ENCODE results near the gene TXNRD1. TPM values are rescaled to one million over a fixed set of nuclear protein-coding genes. Genes with fewer than 3 reads are reported as not detected.
"Not testable (repeated sequence)": the region's sequence is repeated elsewhere in the genome, so short reads cannot be mapped to it uniquely, and the experiment has no call there.

TXNRD1 gene
- polyA plus RNA-seq, 6 donors from 2014 or later, result 19.5 to 26.9 (median 22.9) TPM

DNA sequence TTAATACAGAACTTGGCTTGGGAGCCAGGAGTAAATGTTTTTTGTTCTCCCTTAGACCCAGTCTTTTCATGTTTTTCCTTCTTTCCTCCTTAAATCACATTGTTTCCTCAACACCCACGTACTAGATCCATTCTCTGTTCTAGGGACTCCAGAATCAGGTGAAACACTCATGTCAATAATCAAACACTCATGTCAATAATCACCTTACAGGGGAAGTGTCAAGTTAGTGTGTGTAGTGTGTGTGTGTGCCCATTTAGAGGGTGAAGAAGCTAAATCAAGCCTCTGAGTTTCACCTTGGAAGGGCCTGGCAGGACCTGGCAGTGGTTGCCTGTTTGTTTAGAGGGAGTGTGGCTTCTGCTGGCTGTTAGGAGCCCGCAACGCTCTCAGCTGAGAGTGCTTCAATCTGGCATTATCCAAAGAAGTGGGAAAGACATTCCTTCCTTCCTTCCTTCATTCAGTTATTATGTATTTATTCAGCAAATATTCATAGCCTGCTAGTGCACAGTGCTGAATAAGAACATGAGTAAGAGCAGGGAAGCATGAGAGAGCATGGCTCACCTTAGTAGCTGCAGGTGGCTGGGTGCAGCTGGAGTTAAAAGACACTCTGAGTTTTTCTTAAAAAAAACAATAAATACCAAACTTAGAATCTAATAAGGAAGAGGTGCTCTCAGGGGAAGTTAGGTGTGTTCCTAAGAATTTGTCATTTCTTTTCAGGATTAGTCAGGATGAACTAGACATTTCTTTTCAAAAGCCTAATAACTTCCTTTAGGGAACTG lies 70.3 kb downstream of the TXNRD1 start:
- H3K36me3 Mint-ChIP-seq, result no peaks in the 10 kb centered on the region
- no peak for ATAC-seq (ENCODE audit: low read depth in 2 of 2)
- no peak for DNase-seq
- no peaks in the 10 kb centered on the region for H3K9me3 Mint-ChIP-seq
- peak overlapping the region in 2 of 8 donors; percentile 31 to 97 for H3K4me3 Mint-ChIP-seq
- H3K4me1 Mint-ChIP-seq, result peaks cover 24 to 41% (median 31%) of the 10 kb centered on the region in 3 donors
- H3K27me3 Mint-ChIP-seq, result peaks cover 0 to 12% (median 4%) of the 10 kb centered on the region in 3 donors
- peak overlapping the region in 4 of 6 donors; percentile 49 to 97 (median 84) for H3K27ac Mint-ChIP-seq

DNA sequence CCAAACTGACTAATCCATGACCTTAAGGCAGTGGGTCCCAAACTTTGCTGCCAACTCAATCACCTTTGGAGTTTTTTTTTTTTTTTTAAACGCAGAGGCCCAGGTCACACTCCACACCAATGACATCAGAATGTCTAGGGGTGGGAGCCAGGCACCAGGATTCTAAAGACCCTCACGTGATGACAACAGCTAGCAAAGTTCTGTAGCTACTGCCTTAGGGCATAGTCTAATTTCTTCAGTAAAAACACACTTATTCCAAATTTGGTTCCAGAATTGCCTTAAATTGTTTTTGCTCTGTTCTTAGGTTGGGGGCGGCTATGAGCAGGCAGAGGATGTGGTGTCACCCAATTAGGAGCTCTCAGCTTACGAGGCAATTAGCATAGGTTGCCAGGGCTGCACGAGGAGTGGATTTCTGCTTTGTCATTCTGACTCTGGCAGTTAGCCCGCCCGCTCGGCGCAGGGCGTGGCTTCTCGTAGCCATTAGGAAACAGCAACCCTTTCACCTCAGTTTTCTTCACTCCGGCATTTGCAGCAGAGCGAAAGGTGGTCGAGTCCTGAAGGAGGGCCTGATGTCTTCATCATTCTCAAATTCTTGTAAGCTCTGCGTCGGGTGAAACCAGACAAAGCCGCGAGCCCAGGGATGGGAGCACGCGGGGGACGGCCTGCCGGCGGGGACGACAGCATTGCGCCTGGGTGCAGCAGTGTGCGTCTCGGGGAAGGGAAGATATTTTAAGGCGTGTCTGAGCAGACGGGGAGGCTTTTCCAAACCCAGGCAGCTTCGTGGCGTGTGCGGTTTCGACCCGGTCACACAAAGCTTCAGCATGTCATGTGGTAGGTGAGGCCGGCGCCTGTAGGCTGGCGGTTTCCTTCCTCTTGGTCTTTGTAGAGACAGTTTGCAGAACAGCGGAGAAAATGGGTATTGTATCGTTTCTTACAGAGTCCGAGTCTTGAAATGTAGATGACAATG lies 71.2 kb downstream of the TXNRD1 start:
- peaks cover 0 to 3% (median 2%) of the 10 kb centered on the region in 3 donors for H3K27me3 Mint-ChIP-seq
- H3K4me1 Mint-ChIP-seq, result peaks cover 24 to 41% (median 31%) of the 10 kb centered on the region in 3 donors
- peak overlapping the region; percentile 97 to 99 (median 99) for H3K4me3 Mint-ChIP-seq
- no peaks in the 10 kb centered on the region for H3K9me3 Mint-ChIP-seq
- H3K27ac Mint-ChIP-seq, result peak overlapping the region; percentile 87 to 98 (median 93)
- DNase-seq (peak; percentile 84), ATAC-seq (ENCODE audit: low read depth in 2 of 2) (peak; percentile 80 to 81)
- H3K36me3 Mint-ChIP-seq, result no peaks in the 10 kb centered on the region

DNA sequence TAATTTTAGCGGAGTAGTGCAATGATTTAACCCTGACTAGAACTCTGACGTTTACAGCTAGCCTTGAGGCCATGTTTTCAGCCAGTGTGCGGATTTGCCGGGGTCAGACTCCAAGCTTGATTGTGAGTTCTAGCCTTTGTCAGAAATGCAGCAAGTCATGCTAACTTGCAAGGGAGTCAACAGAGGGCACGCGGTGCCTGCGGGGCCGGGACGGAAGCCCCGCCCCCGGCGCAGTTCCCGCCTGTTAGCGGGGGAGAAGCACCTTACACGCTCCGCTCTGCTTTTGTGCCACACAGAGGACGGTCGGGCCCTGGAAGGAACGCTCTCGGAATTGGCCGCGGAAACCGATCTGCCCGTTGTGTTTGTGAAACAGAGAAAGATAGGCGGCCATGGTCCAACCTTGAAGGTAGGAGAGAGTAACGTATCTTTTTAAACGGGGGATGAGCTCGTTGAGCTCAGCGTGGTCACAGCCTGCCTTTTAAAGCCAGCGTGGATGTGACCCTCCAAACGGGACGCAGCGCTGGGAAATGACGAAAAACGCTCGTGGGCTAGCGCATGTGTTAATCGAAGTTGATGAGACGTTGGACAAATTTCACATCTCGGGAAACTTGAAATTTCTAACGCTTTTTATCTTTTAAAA lies 73.2 kb downstream of the TXNRD1 start:
- Mint-ChIP-seq H3K27ac (peak overlapping the region; percentile 72 to 95 (median 93)), H3K4me3 (peak overlapping the region; percentile 97 to 99 (median 99))
- peak; percentile 74 to 75 for ATAC-seq (ENCODE audit: low read depth in 2 of 2)

DNA sequence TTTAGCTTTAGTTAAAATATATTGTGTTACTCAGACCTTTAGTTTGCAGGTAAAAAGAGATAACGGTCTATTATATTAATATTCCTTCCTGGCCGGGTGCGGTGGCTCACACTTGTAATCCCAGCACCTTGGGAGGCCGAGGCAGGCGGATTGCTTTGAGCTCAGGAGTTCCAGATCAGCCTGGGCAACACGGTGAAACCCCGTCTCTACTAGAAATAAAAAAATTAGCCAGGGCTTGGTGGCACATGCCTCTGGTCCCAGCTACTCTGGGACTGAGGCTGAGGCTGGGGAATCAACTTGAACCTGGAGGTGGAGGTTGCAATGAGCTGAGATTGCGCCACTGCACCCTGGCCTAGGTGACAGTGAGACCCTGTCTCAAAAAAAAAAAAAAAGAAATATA lies 74.7 kb downstream of the TXNRD1 start:
- H3K36me3 Mint-ChIP-seq, result peaks cover 0 to 2% of the 10 kb centered on the region in 2 donors
- H3K4me1 Mint-ChIP-seq, result peaks cover 32 to 49% (median 43%) of the 10 kb centered on the region in 3 donors
- no peaks in the 10 kb centered on the region for H3K9me3 Mint-ChIP-seq
- no peak for DNase-seq
- H3K27me3 Mint-ChIP-seq, result no peaks in the 10 kb centered on the region
- no peak for ATAC-seq (ENCODE audit: low read depth in 2 of 2)
- H3K4me3 Mint-ChIP-seq, result peak overlapping the region in 3 of 8 donors; percentile 41 to 99 (median 48)
- H3K27ac Mint-ChIP-seq, result no peak overlapping the region

More for the DNA sequence above, 73.2 kb downstream of the TXNRD1 start:
- Mint-ChIP-seq H3K9me3 (no peaks in the 10 kb centered on the region), H3K36me3 (no peaks in the 10 kb centered on the region), H3K27me3 (no peaks in the 10 kb centered on the region), H3K4me1 (peaks cover 27 to 43% (median 41%) of the 10 kb centered on the region in 3 donors)
- DNase-seq, result peak; percentile 84

DNA sequence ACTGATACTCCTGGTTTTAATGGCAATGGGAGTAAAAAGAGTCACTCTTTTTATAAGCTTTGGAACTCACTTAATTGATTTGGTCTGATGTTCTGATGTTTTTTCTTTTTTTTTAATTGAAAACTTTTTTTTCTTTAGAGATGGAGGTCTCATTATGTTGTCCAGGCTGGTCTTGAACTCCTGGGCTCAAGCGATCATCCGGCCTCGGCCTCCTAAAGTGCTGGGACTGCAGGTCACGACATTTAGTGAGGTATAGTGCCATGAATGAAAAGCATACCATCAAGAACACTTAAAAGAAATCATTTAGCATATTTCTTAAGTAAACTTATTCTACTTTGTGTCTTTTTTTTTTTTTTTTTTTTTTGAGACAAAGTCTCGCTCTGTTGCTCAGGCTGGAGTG lies 75.3 kb downstream of the TXNRD1 start:
- H3K9me3 Mint-ChIP-seq, result no peaks in the 10 kb centered on the region
- H3K4me3 Mint-ChIP-seq, result peak overlapping the region in 2 of 8 donors; percentile 47 to 48
- peak overlapping the region in 3 of 6 donors; percentile 36 to 72 (median 60) for H3K27ac Mint-ChIP-seq
- DNase-seq (no peak), ATAC-seq (ENCODE audit: low read depth in 2 of 2) (no peak)
- H3K4me1 Mint-ChIP-seq, result peaks cover 37 to 54% (median 48%) of the 10 kb centered on the region in 3 donors
- peaks cover 0 to 7% of the 10 kb centered on the region in 2 donors for H3K36me3 Mint-ChIP-seq
- no peaks in the 10 kb centered on the region for H3K27me3 Mint-ChIP-seq

DNA sequence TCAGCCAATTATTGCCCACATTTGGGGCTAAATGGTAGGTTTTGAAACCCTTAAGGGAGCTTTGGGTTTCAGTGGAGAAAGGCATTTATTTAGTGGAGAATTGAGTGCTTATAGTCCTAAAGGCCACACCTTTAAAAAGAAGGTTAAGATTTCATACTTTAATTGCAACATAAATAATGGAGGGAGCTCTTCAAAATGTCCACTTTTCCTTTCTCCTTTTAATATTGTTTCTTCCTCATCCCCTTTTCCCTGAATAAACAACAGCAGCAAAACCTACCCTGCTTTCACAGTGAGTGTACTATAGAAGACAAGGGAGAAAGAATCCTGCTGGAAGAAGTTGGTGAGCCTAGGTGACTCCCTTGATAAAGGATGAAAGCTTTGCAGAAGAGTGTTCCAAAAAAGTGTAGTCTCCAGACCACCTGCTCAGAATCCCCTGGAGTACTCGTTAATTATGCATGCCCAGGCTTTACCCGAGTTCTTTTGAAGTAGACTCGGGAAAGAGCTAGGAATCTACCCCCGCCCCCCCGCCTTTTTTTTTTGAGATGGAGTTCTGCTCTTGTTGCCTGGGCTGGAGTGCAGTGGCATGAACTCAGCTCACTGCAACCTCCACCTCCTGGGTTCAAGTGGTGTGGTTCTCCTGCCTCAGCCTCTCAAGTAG lies 76.4 kb downstream of the TXNRD1 start:
- ATAC-seq (ENCODE audit: low read depth in 2 of 2) (no peak), DNase-seq (no peak)
- H3K4me3 Mint-ChIP-seq, result peak overlapping the region in 1 of 8 donors; percentile 57
- no peaks in the 10 kb centered on the region for H3K27me3 Mint-ChIP-seq
- peak overlapping the region in 2 of 6 donors; percentile 10 to 42 for H3K27ac Mint-ChIP-seq
- H3K4me1 Mint-ChIP-seq, result peaks cover 31 to 48% (median 36%) of the 10 kb centered on the region in 3 donors
- no peaks in the 10 kb centered on the region for H3K9me3 Mint-ChIP-seq
- H3K36me3 Mint-ChIP-seq, result peaks cover 0 to 10% of the 10 kb centered on the region in 2 donors

DNA sequence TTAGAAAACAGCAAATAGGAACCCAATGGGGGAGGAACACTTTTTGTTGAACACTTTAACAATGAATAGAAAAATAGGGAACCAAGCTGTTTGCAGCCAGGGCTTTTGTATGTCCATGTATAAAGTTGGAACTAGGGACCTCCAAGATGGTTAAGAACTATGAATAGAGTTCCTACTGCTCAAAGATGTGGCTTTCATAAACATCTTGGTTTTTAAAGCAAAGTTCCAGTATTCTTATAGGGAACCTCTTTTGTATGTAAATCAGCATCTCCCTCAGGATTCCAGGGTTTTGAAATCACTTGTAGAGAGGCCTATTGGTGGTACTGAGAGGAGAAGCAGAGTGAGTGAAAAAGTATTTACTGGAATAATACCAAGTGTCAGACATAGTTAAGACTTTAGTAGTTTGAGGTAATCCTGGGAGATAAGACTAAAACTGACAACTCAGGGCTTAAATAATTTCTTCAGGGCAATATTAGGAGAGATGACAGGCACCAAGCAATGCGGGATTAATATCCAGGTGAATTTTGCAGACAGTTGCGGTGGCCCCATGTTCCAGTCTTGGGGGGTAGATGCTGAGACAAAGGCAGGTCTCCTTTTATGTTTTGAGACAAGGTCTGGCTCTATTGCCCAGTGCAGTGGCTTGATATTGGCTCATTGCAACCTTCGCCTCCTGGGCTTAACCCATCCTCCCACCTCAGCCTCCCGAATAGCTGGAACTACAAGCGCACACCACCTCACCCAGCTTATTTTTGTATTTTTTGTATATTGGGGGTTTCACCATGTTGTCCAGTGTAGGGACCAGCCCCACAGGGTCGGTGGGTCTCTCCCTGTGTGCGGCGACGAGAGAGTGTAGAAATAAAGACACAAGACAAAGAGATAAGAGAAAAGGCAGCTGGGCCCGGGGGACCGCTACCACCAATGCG lies 77.6 kb downstream of the TXNRD1 start:
- peak overlapping the region in 1 of 8 donors; percentile 15 for H3K4me3 Mint-ChIP-seq
- H3K36me3 Mint-ChIP-seq, result peaks cover 0 to 10% of the 10 kb centered on the region in 2 donors
- peak overlapping the region in 1 of 6 donors; percentile 80 for H3K27ac Mint-ChIP-seq
- ATAC-seq (ENCODE audit: low read depth in 2 of 2) (no peak), DNase-seq (no peak)
- H3K27me3 Mint-ChIP-seq, result no peaks in the 10 kb centered on the region
- H3K9me3 Mint-ChIP-seq, result no peaks in the 10 kb centered on the region
- H3K4me1 Mint-ChIP-seq, result peaks cover 23 to 37% (median 28%) of the 10 kb centered on the region in 3 donors

DNA sequence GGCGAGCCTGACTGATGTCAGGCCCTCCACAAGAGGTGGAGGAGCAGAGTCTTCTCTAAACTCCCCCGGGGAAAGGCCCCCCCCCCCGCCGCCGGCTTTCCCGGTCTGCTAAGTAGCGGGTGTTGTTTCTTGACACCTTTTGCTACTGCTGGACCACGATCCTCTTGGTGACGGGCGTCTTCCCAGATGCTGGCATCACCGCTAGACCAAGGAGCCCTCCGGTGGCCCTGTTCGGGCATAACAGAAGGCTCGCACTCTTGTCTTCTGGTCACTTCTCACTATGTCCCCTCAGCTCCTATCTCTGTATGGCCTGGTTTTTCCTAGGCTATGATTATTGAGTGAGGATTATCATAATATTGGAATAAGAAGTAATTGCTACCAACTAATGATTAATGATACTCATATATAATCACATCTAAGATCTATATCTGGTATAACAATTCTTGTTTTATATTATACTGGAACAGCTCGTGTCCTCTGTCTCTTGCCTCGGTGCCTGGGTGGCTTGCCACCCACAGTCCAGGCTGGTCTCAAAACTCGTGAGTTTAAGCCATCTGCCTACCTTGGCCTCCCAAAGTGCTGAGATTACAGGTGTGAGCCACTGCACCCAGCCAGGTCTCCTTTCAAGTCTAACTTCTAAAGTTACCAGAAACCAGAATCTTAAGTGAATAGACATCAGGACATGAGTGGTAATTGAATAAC lies 78.7 kb downstream of the TXNRD1 start:
- H3K27ac Mint-ChIP-seq, result peak overlapping the region in 1 of 6 donors; percentile 47
- ATAC-seq (ENCODE audit: low read depth in 2 of 2); H3K27me3 Mint-ChIP-seq; H3K36me3 Mint-ChIP-seq; DNase-seq; H3K9me3 Mint-ChIP-seq: not testable (repeated sequence)
- peaks cover 14 to 25% (median 19%) of the 10 kb centered on the region in 3 donors for H3K4me1 Mint-ChIP-seq
- H3K4me3 Mint-ChIP-seq, result peak overlapping the region in 1 of 8 donors; percentile 33

DNA sequence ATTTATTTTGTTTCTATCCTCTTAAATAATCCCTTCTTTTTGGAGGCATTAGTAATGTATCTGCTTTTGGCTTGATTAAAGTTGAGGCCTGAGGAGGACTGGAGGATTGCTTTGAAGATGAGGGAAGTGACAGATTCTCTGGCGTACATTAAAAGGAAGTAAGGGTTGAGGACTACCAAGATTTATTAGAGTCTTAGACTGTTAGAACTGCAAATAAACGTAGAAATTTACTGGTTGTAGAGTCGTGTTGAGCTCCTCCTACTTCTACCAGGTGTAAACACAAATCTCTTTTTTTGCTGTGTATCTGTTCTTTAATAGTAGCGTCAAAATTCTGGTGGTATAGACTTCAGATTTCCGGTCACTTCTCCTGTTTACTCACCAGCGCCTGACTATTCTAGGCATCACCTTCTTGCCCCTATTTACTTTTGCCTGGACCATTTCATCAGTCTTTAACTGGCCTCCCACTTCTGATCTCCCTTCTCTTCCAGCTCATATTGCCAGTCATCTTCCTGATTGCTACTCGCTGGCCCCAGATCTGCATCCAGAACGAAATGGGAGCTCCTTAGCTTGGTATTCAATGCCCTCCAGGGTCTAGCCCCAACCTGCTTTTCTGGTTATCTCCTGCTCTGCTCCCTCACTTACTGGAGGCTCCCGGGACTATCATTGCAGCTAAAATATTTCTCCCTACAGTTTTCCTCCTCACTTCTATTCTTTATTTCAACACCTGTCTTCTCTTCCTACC lies 79.5 kb downstream of the TXNRD1 start:
- H3K4me3 Mint-ChIP-seq, result no peak overlapping the region
- H3K36me3 Mint-ChIP-seq, result peaks cover 0 to 10% of the 10 kb centered on the region in 2 donors
- no peaks in the 10 kb centered on the region for H3K9me3 Mint-ChIP-seq
- no peak for ATAC-seq (ENCODE audit: low read depth in 2 of 2)
- peaks cover 12 to 23% (median 13%) of the 10 kb centered on the region in 3 donors for H3K4me1 Mint-ChIP-seq
- no peaks in the 10 kb centered on the region for H3K27me3 Mint-ChIP-seq
- no peak for DNase-seq
- H3K27ac Mint-ChIP-seq, result peak overlapping the region in 3 of 6 donors; percentile 9 to 66 (median 10)

DNA sequence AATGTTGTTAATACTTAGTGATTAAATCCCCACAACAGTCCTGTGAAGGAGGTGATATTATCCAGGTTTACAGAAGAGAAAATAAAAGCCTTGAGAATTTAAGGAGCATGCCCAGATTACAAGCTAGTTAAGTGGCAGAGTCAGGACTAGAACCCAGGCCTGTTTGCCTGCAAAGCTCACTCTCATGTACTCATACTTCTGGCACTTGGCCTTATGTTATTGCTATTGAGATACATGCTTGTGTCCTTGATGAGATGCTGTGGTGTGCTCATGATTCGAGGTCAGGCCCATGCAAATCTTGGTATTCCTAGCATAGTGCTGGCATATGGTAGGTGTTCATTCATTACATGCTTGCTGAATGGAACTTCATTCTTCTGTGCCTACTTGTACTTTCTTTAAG lies 80.4 kb downstream of the TXNRD1 start:
- Mint-ChIP-seq H3K27me3 (no peaks in the 10 kb centered on the region), H3K4me3 (no peak overlapping the region), H3K9me3 (no peaks in the 10 kb centered on the region), H3K27ac (no peak overlapping the region), H3K36me3 (peaks cover 0 to 10% of the 10 kb centered on the region in 2 donors), H3K4me1 (peaks cover 12 to 23% (median 13%) of the 10 kb centered on the region in 3 donors)
- ATAC-seq (ENCODE audit: low read depth in 2 of 2), result no peak
- no peak for DNase-seq

DNA sequence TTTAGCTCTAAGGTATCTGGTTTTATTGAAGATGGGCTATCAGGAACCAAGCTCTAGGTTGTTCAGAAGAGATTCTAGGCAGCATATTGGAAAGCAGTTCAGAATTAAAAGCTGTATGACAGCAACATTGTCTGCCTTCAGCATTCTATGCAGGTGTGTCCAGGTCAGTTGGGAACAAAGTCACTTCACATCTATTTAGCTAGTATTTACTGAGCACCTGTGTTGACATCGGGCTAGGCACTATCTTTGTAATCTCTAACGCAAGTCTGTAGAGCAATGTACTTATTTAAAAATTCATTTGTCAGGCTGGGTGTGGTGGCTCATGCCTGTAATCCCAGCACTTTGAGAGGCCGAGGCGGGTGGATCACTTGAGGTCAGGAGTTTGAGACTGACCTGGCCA lies 81.1 kb downstream of the TXNRD1 start:
- peak overlapping the region in 1 of 6 donors; percentile 57 for H3K27ac Mint-ChIP-seq

More for the DNA sequence above, 81.1 kb downstream of the TXNRD1 start:
- no peak overlapping the region for H3K4me3 Mint-ChIP-seq
- DNase-seq, result no peak
- ATAC-seq (ENCODE audit: low read depth in 2 of 2), result no peak
- H3K36me3 Mint-ChIP-seq, result peaks cover 0 to 10% of the 10 kb centered on the region in 2 donors
- H3K9me3 Mint-ChIP-seq, result no peaks in the 10 kb centered on the region
- peaks cover 12 to 23% (median 14%) of the 10 kb centered on the region in 3 donors for H3K4me1 Mint-ChIP-seq
- no peaks in the 10 kb centered on the region for H3K27me3 Mint-ChIP-seq
